Renal cortex interstitium (tissue), 11 donors: ENCODE data around the gene ZNF578. TPM values are rescaled to one million over a fixed set of nuclear protein-coding genes. Genes with fewer than 3 reads are reported as not detected.
"Not testable (repeated sequence)": the region's sequence is repeated elsewhere in the genome, so short reads cannot be mapped to it uniquely, and the experiment has no call there.

ENCODE experiments used
- DNase-seq, 11 donors: peaks; one replicate each; pipeline ENCODE4 v3.0.0-alpha.2; 2013; ENCODE audit warnings: low read depth in 9 of 11, low spot score in 4 of 11; ENCODE audit errors: extremely low read depth in 1 of 11
- polyA plus RNA-seq, 3 donors: library from polyadenylated mRNA; unstranded; fragments of 120-200 nt; gene quantifications; one replicate each; pipeline ENCODE4 v1.2.1, GENCODE V29; 2013; ENCODE audit not compliant: insufficient read length in 3 of 3

ZNF578 gene
- polyA plus RNA-seq, 3 donors: 5.8 to 11.6 (median 7.0) TPM

- not testable (repeated sequence) for DNase-seq
These were observed 87.8 kb downstream of the ZNF578 start for GRCh38 chr19:52541176-52541575.

- DNase-seq: no peak
These were observed 88.3 kb downstream of the ZNF578 start for GRCh38 chr19:52541608-52542007.

- not testable (repeated sequence) for DNase-seq
These were observed 89.2 kb downstream of the ZNF578 start for GRCh38 chr19:52542541-52542940.

GRCh38 chr19:52542984-52543664 is 89.8 kb downstream of the ZNF578 start:
- DNase-seq: no peak

GRCh38 chr19:52554216-52554971 is 101.0 kb downstream of the ZNF578 start:
- no peak for DNase-seq

- DNase-seq: no peak
These were observed 104.1 kb downstream of the ZNF578 start for GRCh38 chr19:52557231-52557995.

- not testable (repeated sequence) for DNase-seq
These were observed 105.5 kb downstream of the ZNF578 start for GRCh38 chr19:52558732-52559445.

- not testable (repeated sequence) for DNase-seq
These were observed 108.3 kb downstream of the ZNF578 start for GRCh38 chr19:52561611-52562010.

Other genes with a start within 250 kb of the ZNF578 start
- 10 to 100 TPM; 18.6 to 23.1 (median 19.7) TPM for gene ZNF766, start 184.0 kb upstream of the ZNF578 start, polyA plus RNA-seq
- gene ZNF480, start 156.4 kb upstream of the ZNF578 start, polyA plus RNA-seq: 10 to 100 TPM; 15.8 to 19.1 (median 17.2) TPM
- gene ZNF610, start 117.3 kb upstream of the ZNF578 start, polyA plus RNA-seq: 10 to 100 TPM; 11.0 to 15.3 (median 11.8) TPM
- 10 to 100 TPM; 22.7 to 30.0 (median 25.6) TPM for gene ZNF880, start 83.6 kb upstream of the ZNF578 start, polyA plus RNA-seq
- gene ZNF528, start 55.7 kb upstream of the ZNF578 start, polyA plus RNA-seq: 10 to 100 TPM; 34.2 to 67.2 (median 35.1) TPM
- 1 to 10 TPM in 1 of 3 donors, under 1 TPM in 2; 0.34 to 1.2 (median 0.61) TPM for gene ZNF534, start 24.4 kb upstream of the ZNF578 start, polyA plus RNA-seq
- gene ZNF808, start 74.1 kb downstream of the ZNF578 start, polyA plus RNA-seq: 10 to 100 TPM in 2 of 3 donors, 1 to 10 TPM in 1; 9.4 to 20.9 (median 12.7) TPM
- gene ZNF701, start 116.7 kb downstream of the ZNF578 start, polyA plus RNA-seq: 10 to 100 TPM; 13.3 to 21.6 (median 17.6) TPM
- 100 to 1,000 TPM in 1 of 3 donors, 10 to 100 TPM in 2; 59.9 to 191 (median 85.8) TPM for gene ZNF83, start 184.8 kb downstream of the ZNF578 start, polyA plus RNA-seq